SK-N-SH (cell line): ENCODE measurements around the gene C19orf53.

Experiments
- CTCF ChIP-seq: fragments of 200-600 bp; sonication (generic); IDR thresholded peaks from 2 replicates; pipeline ENCODE4 v1.6.1; 2017; ENCODE audit warnings: antibody characterized with exemption, mild to moderate bottlenecking, moderate library complexity
- EZH2phosphoT487 ChIP-seq: fragments of 200-600 bp; sonication (generic); IDR thresholded peaks from 2 replicates; pipeline ENCODE4 v1.6.1; 2017; ENCODE audit warnings: low read depth, mixed run types, mild to moderate bottlenecking, antibody characterized with exemption, moderate library complexity, borderline replicate concordance
- MAX ChIP-seq: IDR thresholded peaks from 2 replicates; pipeline ENCODE4 v1.4.0; 2012; ENCODE audit warnings: low read depth
- MXI1 ChIP-seq: IDR thresholded peaks from 2 replicates; pipeline ENCODE4 v1.6.1; 2012; ENCODE audit warnings: mild to moderate bottlenecking, low read depth, low read length, improper control_type of control experiment
- NFIC ChIP-seq: IDR thresholded peaks from 2 replicates; pipeline ENCODE4 v1.4.0; 2012; ENCODE audit warnings: borderline replicate concordance
- POLR2AphosphoS5 ChIP-seq: IDR thresholded peaks from 2 replicates; pipeline ENCODE4 v1.6.1; 2012; ENCODE audit warnings: low read depth, low read length
- RCOR1 ChIP-seq: fragments of 150-350 bp; IDR thresholded peaks from 2 replicates; pipeline ENCODE4 v1.6.1; 2017; ENCODE audit warnings: antibody characterized with exemption, low read length
- RFX5 ChIP-seq: IDR thresholded peaks from 2 replicates; pipeline ENCODE4 v1.6.1; 2012; ENCODE audit warnings: mild to moderate bottlenecking, improper control_type of control experiment, low read length
- TAF1 ChIP-seq: IDR thresholded peaks from 2 replicates; pipeline ENCODE4 v1.6.1; 2012; ENCODE audit warnings: low read depth, mild to moderate bottlenecking, low read length, moderate library complexity, borderline replicate concordance
- TCF12 ChIP-seq: IDR thresholded peaks from 2 replicates; pipeline ENCODE4 v1.4.0; 2012
- TF ChIP-seq, protein P1 (sequence below): fragments of 150-350 bp; IDR thresholded peaks from 2 replicates; pipeline ENCODE4 v1.6.1; 2017; ENCODE audit warnings: antibody characterized with exemption, low read length, low read depth, borderline replicate concordance
- TF ChIP-seq, protein P2 (sequence below): IDR thresholded peaks from 2 replicates; pipeline ENCODE4; 2012

- TF ChIP-seq TAF1 (no peak; the same call in 1 of the 2 replicates), CTCF (no peak), RFX5 (no peak), EZH2phosphoT487 (no peak), MAX (peak; percentile 28; the same call in 1 of the 2 replicates), POLR2AphosphoS5 (peak; percentile 96), TCF12 (peak; percentile 96), RCOR1 (no peak), NFIC (peak; percentile 76; the same call in 1 of the 2 replicates), MXI1 (peak; percentile 96)
- TF ChIP-seq, protein P1, sequence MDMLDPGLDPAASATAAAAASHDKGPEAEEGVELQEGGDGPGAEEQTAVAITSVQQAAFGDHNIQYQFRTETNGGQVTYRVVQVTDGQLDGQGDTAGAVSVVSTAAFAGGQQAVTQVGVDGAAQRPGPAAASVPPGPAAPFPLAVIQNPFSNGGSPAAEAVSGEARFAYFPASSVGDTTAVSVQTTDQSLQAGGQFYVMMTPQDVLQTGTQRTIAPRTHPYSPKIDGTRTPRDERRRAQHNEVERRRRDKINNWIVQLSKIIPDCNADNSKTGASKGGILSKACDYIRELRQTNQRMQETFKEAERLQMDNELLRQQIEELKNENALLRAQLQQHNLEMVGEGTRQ: no peak
- TF ChIP-seq, protein P2, sequence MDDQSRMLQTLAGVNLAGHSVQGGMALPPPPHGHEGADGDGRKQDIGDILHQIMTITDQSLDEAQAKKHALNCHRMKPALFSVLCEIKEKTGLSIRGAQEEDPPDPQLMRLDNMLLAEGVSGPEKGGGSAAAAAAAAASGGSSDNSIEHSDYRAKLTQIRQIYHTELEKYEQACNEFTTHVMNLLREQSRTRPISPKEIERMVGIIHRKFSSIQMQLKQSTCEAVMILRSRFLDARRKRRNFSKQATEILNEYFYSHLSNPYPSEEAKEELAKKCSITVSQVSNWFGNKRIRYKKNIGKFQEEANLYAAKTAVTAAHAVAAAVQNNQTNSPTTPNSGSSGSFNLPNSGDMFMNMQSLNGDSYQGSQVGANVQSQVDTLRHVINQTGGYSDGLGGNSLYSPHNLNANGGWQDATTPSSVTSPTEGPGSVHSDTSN: peak; percentile 96
These were observed 42.9 kb upstream of the C19orf53 start for GRCh38 chr19:13731147-13731964.
